Fibroblast of lung (primary cell): Measurements from ENCODE around the gene CHI3L1.

Source experiments
- EZH2 ChIP-seq: IDR thresholded peaks from 2 replicates; pipeline ENCODE4 v1.5.1; 2012; ENCODE audit warnings: low read length, control low read depth, mild to moderate bottlenecking; ENCODE audit errors: missing control alignments
- TF ChIP-seq, protein P1 (sequence below), 2 donors: IDR thresholded peaks in 1 of 2; conservative IDR thresholded peaks in 1 of 2; 1 replicate in 1 of 2; 2 replicates in 1 of 2; pipeline ENCODE4 v1.5.1; 2011 to 2012; ENCODE audit warnings: low read length in 2 of 2, control low read depth in 1 of 2, inconsistent platforms in 1 of 2, low read depth in 1 of 2, mild to moderate bottlenecking in 1 of 2

DNA sequence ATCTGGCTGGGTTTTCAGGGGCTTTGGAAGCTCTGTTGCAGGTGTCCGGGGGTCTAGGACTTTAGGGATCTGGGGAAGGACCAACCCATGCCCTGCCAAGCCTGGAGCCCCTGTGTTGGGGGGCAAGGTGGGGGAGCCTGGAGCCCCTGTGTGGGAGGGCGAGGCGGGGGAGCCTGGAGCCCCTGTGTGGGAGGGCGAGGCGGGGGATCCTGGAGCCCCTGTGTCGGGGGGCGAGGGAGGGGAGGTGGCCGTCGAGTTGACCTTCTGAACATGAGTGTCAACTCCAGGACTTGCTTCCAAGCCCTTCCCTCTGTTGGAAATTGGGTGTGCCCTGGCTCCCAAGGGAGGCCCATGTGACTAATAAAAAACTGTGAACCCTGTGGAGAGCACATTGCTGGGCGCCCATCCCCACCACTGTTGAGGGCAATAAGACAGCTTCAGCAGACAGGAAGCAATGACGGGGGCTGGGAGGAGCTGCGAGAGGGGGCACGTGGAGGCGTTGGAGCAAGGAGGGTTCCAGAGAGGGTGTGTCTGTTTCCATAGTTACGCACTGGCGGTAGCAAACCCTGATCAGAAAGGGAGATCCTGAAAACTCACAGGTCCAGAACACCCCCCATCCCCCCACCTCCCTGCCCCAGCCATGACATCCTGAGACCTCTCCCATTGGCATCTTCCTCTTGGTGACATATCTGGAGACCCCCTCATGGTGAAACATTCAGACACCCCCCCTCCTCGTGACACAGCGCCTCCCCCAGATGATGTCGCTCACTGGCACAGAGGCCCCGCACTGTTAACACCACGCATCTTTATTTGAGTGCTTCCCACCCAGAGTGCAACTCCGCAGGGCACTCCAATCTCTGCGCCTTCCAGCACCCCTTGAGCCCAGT, 19.2 kb downstream of the CHI3L1 start:
- TF ChIP-seq, protein P1, sequence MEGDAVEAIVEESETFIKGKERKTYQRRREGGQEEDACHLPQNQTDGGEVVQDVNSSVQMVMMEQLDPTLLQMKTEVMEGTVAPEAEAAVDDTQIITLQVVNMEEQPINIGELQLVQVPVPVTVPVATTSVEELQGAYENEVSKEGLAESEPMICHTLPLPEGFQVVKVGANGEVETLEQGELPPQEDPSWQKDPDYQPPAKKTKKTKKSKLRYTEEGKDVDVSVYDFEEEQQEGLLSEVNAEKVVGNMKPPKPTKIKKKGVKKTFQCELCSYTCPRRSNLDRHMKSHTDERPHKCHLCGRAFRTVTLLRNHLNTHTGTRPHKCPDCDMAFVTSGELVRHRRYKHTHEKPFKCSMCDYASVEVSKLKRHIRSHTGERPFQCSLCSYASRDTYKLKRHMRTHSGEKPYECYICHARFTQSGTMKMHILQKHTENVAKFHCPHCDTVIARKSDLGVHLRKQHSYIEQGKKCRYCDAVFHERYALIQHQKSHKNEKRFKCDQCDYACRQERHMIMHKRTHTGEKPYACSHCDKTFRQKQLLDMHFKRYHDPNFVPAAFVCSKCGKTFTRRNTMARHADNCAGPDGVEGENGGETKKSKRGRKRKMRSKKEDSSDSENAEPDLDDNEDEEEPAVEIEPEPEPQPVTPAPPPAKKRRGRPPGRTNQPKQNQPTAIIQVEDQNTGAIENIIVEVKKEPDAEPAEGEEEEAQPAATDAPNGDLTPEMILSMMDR (conservative IDR thresholded peaks at IDR 0.05 in 1 of 2, IDR thresholded peaks at IDR 0.05 in 1 of 2; ENCODE audit: low read depth in 1 of 2, low read length in 2 of 2) = no peak
- no peak for TF ChIP-seq EZH2
